A204.1 (cell line): Measurements from ENCODE around the gene CFHR4.
"Not testable (repeated sequence)": the region's sequence is repeated elsewhere in the genome, so short reads cannot be mapped to it uniquely, and the experiment has no call there.

ENCODE experiments used
- FAIRE-seq: peaks from 2 replicates; lab custom pipeline; 2012; peaks lifted over from hg19 to GRCh38; lab: Jason Lieb, UNC

The CFHR4 gene

GRCh38 chr1:196887515-196888239, at the start of gene CFHR4:
Gene CFHR4 (plus strand): TSS chr1:196888052. CDS start chr1:196888151, 99 bp downstream.
- no peak for FAIRE-seq

GRCh38 chr1:196849613-196850492, 38.0 kb upstream of the CFHR4 start:
- FAIRE-seq, result not testable (repeated sequence)

GRCh38 chr1:196856053-196856452, 31.8 kb upstream of the CFHR4 start:
- no peak for FAIRE-seq

- FAIRE-seq, result peak; percentile 43
Measured at GRCh38 chr1:196857188-196857587, 30.7 kb upstream of the CFHR4 start.

- no peak for FAIRE-seq
Measured at GRCh38 chr1:196858811-196859210, 29.0 kb upstream of the CFHR4 start.

- no peak for FAIRE-seq
Measured at GRCh38 chr1:196860323-196860884, 27.4 kb upstream of the CFHR4 start.

- no peak for FAIRE-seq
Measured at GRCh38 chr1:196861429-196861828, 26.4 kb upstream of the CFHR4 start.

GRCh38 chr1:196866974-196867373, 20.9 kb upstream of the CFHR4 start:
- FAIRE-seq, result no peak

- no peak for FAIRE-seq
Measured at GRCh38 chr1:196873385-196873784, 14.5 kb upstream of the CFHR4 start.

GRCh38 chr1:196875935-196876334, 11.9 kb upstream of the CFHR4 start:
- no peak for FAIRE-seq

GRCh38 chr1:196877964-196878363, 9.9 kb upstream of the CFHR4 start:
- no peak for FAIRE-seq

GRCh38 chr1:196886560-196886959, 1.3 kb upstream of the CFHR4 start:
- FAIRE-seq, result not testable (repeated sequence)

GRCh38 chr1:196890668-196891067, 2.8 kb downstream of the CFHR4 start:
- FAIRE-seq, result no peak

- no peak for FAIRE-seq
Measured at GRCh38 chr1:196891251-196891650, 3.4 kb downstream of the CFHR4 start.

GRCh38 chr1:196896355-196896754, 8.5 kb downstream of the CFHR4 start:
- FAIRE-seq, result no peak

- FAIRE-seq, result no peak
Measured at GRCh38 chr1:196897158-196897828, 9.4 kb downstream of the CFHR4 start.

- FAIRE-seq, result no peak
Measured at GRCh38 chr1:196902344-196902743, 14.5 kb downstream of the CFHR4 start.

GRCh38 chr1:196910215-196910614, 22.4 kb downstream of the CFHR4 start:
- no peak for FAIRE-seq

GRCh38 chr1:196912283-196912682, 24.4 kb downstream of the CFHR4 start:
- not testable (repeated sequence) for FAIRE-seq

GRCh38 chr1:196926839-196927238, 39.0 kb downstream of the CFHR4 start:
- FAIRE-seq, result not testable (repeated sequence)

- FAIRE-seq, result not testable (repeated sequence)
Measured at GRCh38 chr1:196932853-196933252, 45.0 kb downstream of the CFHR4 start.

GRCh38 chr1:196933531-196934189, 45.8 kb downstream of the CFHR4 start:
- no peak for FAIRE-seq
